Activated naive CD8-positive, alpha-beta T cell treated with anti-CD3 and anti-CD28 coated beads for 36 hours (primary cell): Measurements from ENCODE around the gene NCKAP5. TPM values are rescaled to one million over a fixed set of nuclear protein-coding genes. Genes with fewer than 3 reads are reported as not detected.

Source experiments
- DNase-seq: peaks from one replicate; pipeline ENCODE4 v3.0.0; 2021
- H3K27ac Mint-ChIP-seq: one replicate; pipeline ENCODE4 v1.8.0; 2022; ENCODE audit warnings: mild to moderate bottlenecking, moderate library complexity, mixed read lengths
- H3K27me3 Mint-ChIP-seq: one replicate; pipeline ENCODE4 v1.8.0; 2022; ENCODE audit warnings: mild to moderate bottlenecking, mixed read lengths
- H3K36me3 Mint-ChIP-seq: one replicate; pipeline ENCODE4 v1.8.0; 2021; ENCODE audit warnings: mild to moderate bottlenecking, mixed read lengths
- H3K4me1 Mint-ChIP-seq: one replicate; pipeline ENCODE4 v1.8.0; 2021; ENCODE audit warnings: mixed read lengths
- H3K4me3 Mint-ChIP-seq: one replicate; pipeline ENCODE4 v1.8.0; 2022; ENCODE audit warnings: mild to moderate bottlenecking, moderate library complexity, mixed read lengths
- H3K9me3 Mint-ChIP-seq: one replicate; pipeline ENCODE4 v1.8.0; 2022; ENCODE audit warnings: mixed read lengths
- total RNA-seq, 2 experiments: library from RNA; stranded (reverse); gene quantifications; one replicate each; pipeline ENCODE4 v1.2.3, GENCODE V29; 2021

NCKAP5 gene
- total RNA-seq, 2 experiments from 2014 or later = not detected

DNA sequence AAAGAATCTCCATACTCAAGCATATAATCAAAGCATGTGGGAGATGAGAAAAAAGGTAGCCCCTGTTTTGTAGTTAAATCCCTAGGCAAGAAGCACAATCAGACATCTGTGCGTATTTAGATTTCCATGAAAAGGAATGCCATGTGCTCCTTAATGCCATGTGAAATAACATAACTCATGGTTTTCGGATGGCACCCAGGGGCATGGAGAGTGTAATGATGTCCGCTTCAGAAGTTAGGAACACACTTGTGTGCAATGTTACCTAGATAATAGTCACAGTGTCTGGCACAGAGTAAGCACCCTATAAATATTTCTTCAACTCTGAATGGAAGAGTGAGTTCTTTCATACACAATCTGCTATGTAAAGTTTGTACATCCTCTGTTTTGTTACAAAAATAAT, 197.0 kb downstream of the NCKAP5 start:
- Mint-ChIP-seq H3K4me3 (no peak overlapping the region), H3K27ac (no peak overlapping the region), H3K9me3 (peaks cover 5% of the 10 kb centered on the region), H3K4me1 (no peaks in the 10 kb centered on the region), H3K27me3 (no peaks in the 10 kb centered on the region), H3K36me3 (no peaks in the 10 kb centered on the region)
- no peak for DNase-seq

DNA sequence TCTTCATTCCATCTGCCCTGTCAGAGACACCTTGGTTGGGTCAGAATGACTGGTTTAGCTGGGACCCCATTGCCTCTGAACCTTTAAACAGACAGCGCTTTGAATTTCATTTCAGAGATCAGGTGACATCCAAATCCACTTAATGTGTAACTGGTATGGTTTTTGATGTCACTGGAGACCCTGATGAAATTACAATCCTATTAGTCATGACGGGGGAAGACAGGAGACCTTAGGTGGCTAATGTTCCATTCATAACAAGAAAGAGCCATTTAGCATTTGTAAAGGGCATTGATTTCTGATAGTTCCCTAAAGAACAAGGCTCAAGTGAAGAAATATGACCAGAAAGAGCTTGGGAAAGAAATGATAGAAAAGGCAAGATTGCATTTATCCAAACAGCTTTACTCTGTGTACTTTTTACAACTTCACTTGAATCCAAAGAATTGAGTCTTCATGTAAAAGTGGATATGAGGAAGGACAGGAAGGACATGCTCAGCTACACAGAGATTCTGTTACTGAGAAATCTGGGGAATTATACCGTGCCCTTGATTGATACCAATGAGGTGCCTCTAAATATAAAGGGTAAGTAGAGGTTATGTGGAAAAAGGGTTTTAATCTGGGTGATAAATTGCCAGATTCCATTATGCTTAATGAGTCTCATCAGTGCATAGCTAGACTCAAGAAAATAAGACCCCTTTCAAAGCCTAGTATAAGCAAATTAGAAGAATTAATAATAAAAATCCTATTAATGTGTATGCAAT, 198.2 kb downstream of the NCKAP5 start:
- no peaks in the 10 kb centered on the region for H3K4me1 Mint-ChIP-seq
- no peaks in the 10 kb centered on the region for H3K27me3 Mint-ChIP-seq
- no peak for DNase-seq
- H3K4me3 Mint-ChIP-seq = no peak overlapping the region
- H3K27ac Mint-ChIP-seq = no peak overlapping the region
- no peaks in the 10 kb centered on the region for H3K36me3 Mint-ChIP-seq
- H3K9me3 Mint-ChIP-seq = peaks cover 5% of the 10 kb centered on the region

DNA sequence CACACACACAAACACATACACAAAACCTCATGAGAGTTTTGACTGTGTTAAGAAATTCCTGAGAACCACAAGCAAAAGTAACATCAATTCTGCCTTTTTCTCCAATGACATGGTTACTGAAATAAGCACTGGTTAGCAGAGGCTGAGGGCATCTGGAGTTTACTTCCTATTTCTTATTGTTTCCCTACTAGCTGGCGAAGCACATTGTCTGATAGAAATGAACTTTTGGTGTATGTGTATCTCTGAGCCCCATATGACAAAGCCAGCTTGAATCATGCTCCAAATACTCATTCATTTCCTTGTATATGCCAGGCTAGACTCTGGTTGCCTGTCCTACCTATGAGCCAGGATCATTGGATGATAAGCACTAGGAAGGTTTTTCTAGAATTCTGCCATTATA, 203.1 kb downstream of the NCKAP5 start:
- H3K27me3 Mint-ChIP-seq = no peaks in the 10 kb centered on the region
- H3K4me3 Mint-ChIP-seq = no peak overlapping the region
- no peak for DNase-seq
- H3K36me3 Mint-ChIP-seq = no peaks in the 10 kb centered on the region
- H3K4me1 Mint-ChIP-seq = no peaks in the 10 kb centered on the region
- peaks cover 2% of the 10 kb centered on the region for H3K9me3 Mint-ChIP-seq
- no peak overlapping the region for H3K27ac Mint-ChIP-seq

DNA sequence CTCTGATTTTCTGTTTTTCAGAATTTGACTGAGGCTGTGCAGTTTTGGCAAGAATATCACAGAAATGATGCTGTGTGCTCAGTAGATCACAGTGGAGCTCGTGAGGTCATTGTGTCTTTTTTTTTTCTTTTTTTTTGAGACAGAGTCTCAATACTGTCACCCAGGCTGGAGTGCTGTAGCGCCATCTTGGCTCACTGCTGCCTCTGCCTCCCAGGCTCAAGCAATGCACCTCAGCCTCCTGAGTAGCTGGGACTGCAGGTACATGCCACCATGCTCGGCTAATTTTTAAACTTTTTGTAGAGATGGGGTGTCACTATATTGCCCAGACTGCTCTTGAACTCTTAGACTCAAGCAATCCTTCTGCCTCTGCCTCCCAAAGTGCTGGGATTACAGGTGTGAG, 203.6 kb downstream of the NCKAP5 start:
- H3K9me3 Mint-ChIP-seq = peaks cover 2% of the 10 kb centered on the region
- H3K36me3 Mint-ChIP-seq = no peaks in the 10 kb centered on the region
- no peaks in the 10 kb centered on the region for H3K27me3 Mint-ChIP-seq

DNA sequence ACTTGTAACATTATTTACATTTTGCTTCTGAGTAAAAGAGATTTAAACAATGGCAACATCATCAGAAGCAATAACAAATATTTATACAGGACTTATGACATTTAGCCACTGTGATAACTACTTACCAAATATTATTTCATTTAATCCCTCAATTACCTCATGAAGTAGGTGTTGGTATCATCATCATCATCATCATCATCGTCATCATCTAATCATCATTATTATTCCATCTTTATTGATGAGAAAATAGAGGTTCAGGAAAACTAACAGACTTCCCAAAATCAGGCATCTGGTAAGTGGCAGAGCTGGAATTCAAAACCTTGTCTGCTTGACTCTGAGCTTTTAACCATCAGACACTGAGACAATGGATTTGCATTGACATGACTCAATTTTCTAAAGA, 204.4 kb downstream of the NCKAP5 start:
- Mint-ChIP-seq H3K9me3 (peaks cover 2% of the 10 kb centered on the region), H3K27ac (no peak overlapping the region), H3K4me1 (no peaks in the 10 kb centered on the region), H3K36me3 (no peaks in the 10 kb centered on the region), H3K27me3 (no peaks in the 10 kb centered on the region), H3K4me3 (no peak overlapping the region)
- DNase-seq = no peak

More for the DNA sequence above, 203.6 kb downstream of the NCKAP5 start:
- Mint-ChIP-seq H3K4me1 (no peaks in the 10 kb centered on the region), H3K27ac (no peak overlapping the region), H3K4me3 (no peak overlapping the region)
- no peak for DNase-seq

DNA sequence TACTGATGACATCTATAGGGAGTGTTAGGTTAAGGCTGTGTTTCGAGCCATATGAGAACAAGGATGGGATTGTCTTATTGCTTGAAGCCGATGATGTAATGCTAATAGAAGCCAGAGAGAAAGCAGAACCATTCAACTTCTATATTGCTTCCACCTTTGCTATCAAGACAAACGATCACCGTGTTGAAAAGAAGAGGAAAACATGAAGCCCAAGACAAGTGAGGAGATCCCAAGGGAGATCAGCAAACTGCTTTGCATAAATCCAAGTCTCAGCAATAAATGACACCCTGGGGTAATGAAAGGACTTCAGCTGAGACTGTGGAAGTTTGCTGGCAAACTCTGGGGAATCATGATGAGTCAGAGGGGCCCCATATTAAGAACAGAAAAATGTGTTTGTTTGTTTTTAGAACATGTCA, 206.2 kb downstream of the NCKAP5 start:
- DNase-seq = no peak
- Mint-ChIP-seq H3K27ac (no peak overlapping the region), H3K4me1 (no peaks in the 10 kb centered on the region), H3K4me3 (no peak overlapping the region), H3K9me3 (peaks cover 2% of the 10 kb centered on the region), H3K36me3 (no peaks in the 10 kb centered on the region), H3K27me3 (no peaks in the 10 kb centered on the region)

DNA sequence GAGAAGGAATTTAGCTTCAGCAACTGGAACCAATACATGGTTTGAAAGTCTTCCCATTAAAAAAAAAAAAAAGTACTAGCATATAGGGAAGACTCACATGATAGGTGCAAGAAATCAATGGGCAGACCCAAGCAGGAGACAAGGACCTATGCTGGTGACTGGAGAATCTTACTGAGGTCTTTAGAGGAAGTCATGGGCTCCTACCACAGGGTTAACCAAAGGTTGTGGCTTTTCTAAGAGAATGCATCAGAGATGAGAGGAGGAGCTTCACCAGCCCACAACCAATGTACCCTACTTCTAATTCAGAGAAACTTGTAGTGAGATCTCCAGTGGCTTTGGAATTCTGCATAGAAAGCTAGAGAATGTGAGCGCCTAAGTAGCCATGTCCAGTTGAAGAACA, 207.4 kb downstream of the NCKAP5 start:
- no peaks in the 10 kb centered on the region for H3K4me1 Mint-ChIP-seq
- peaks cover 2% of the 10 kb centered on the region for H3K9me3 Mint-ChIP-seq
- H3K27me3 Mint-ChIP-seq = no peaks in the 10 kb centered on the region
- H3K4me3 Mint-ChIP-seq = no peak overlapping the region
- H3K27ac Mint-ChIP-seq = no peak overlapping the region
- no peaks in the 10 kb centered on the region for H3K36me3 Mint-ChIP-seq
- DNase-seq = no peak

DNA sequence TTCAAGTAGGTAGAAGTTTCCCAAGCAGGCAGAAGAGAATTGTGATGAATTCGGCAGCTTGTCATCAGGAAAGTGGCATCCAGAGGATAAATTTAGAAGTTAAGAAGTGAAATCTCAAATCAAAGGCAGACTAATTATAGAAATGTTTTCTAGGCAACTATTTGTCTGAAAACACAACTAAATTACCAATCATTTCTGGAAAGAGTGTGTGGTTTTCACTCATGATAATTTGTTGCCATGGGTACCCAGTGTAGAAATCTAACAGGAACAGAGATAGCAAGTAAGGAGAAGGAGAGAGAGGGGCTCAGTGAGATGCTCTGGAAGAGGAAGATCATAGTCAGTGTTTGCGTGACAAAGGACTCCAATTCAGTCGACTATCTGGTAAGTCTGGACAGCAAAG, 208.1 kb downstream of the NCKAP5 start:
- Mint-ChIP-seq H3K27me3 (no peaks in the 10 kb centered on the region), H3K4me1 (no peaks in the 10 kb centered on the region), H3K9me3 (peaks cover 2% of the 10 kb centered on the region), H3K27ac (no peak overlapping the region), H3K36me3 (no peaks in the 10 kb centered on the region), H3K4me3 (no peak overlapping the region)
- DNase-seq = no peak

DNA sequence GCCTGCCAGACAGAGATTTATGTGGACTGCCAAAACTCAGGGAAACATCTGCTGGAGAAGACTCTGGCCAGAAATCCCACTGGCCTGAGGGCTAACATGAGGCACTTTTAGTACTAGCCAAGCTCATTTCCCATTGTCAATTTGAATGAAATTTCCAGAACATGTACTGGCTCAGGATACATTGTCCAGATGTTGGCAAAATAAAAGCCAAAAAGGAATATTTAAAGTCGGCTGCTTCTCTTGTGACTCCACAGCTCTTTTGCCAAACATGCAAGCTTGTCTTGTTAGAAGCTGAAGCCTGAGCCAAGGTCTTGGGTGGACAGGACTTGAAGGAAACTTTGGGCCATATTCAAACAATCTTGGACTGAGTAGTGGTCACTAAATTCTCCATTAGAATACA, 215.5 kb downstream of the NCKAP5 start:
- no peaks in the 10 kb centered on the region for H3K36me3 Mint-ChIP-seq
- H3K9me3 Mint-ChIP-seq = peaks cover 2% of the 10 kb centered on the region
- H3K4me1 Mint-ChIP-seq = no peaks in the 10 kb centered on the region
- no peak overlapping the region for H3K27ac Mint-ChIP-seq
- H3K27me3 Mint-ChIP-seq = no peaks in the 10 kb centered on the region
- H3K4me3 Mint-ChIP-seq = no peak overlapping the region
- no peak for DNase-seq

DNA sequence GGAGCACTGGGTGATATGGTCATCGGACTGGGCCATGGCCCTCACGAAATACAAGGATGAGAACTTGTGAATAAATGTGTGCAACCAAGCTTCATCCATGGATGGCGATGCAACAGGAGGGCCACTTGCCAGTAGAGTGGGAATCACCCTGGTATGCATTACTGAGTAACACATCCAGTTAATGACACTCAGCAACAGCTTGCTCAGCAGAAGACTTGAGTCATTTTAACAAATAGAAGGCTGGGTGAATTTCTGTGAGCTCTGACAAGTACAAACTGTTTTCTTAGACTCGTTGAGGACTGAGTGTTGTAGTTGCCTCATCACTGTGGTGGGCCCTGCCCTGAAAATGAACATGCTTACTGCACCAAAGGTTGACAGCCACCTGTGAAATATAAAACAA, 221.6 kb downstream of the NCKAP5 start:
- Mint-ChIP-seq H3K4me3 (no peak overlapping the region), H3K9me3 (no peaks in the 10 kb centered on the region), H3K27me3 (no peaks in the 10 kb centered on the region), H3K36me3 (no peaks in the 10 kb centered on the region), H3K27ac (no peak overlapping the region), H3K4me1 (no peaks in the 10 kb centered on the region)
- DNase-seq = no peak

DNA sequence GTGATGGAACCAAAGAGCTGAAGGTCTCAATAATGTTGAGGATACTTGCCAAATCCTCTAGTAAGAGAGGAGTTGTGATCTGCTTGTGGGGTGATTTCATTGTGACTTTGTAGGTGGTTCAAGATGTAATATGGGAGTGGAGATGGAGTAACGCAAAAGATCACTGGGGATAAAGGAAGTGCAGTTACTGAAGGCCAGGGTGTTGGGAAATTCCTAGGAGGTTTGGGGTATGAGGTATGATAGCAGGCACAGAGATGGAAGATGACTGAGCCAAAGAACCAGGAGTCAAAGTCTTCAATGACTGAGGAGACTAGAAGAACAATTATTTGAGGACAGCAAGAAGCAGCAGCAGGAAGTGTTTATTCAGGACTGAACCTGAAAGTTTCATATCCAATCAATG, 222.6 kb downstream of the NCKAP5 start:
- Mint-ChIP-seq H3K36me3 (no peaks in the 10 kb centered on the region), H3K27ac (no peak overlapping the region), H3K4me3 (no peak overlapping the region), H3K9me3 (no peaks in the 10 kb centered on the region), H3K4me1 (no peaks in the 10 kb centered on the region), H3K27me3 (no peaks in the 10 kb centered on the region)
- no peak for DNase-seq

DNA sequence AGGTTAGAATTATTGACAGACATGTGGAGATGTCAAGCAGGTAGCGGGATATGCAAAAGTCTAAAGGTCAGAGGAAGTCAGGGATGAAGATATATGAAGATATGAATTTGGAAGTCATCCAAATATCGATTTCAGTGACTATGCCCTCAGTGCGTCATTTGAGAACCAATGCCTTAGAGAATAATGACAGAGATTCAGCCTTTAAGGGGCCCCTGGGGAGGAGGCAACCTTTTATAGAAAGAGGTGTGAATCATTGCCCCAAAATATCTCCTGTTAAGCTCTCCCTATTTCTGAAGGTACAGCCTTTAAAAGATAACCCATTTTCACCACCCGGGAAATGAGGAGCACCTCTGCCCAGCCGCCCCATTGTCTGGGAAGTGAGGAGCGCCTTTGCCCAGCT, 223.4 kb downstream of the NCKAP5 start:
- Mint-ChIP-seq H3K36me3 (no peaks in the 10 kb centered on the region), H3K27ac (no peak overlapping the region), H3K27me3 (no peaks in the 10 kb centered on the region), H3K9me3 (no peaks in the 10 kb centered on the region), H3K4me3 (no peak overlapping the region), H3K4me1 (no peaks in the 10 kb centered on the region)
- DNase-seq = no peak

DNA sequence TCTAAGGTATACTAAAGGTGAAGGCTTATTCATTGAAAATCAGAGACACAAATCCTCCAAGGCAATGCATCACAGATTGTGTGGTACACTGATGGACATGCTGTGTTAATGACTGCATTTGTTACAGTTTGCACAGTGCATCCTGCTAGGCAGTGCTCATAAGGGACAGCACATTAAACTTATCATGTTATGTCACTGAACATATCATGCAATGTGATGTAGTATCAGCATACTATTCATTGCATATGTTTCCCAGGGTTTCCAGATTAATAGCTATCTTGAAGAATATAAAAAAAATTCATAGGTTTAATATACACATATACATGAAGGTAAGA, 225.3 kb downstream of the NCKAP5 start:
- Mint-ChIP-seq H3K27ac (no peak overlapping the region), H3K36me3 (no peaks in the 10 kb centered on the region), H3K4me1 (no peaks in the 10 kb centered on the region), H3K9me3 (no peaks in the 10 kb centered on the region), H3K4me3 (no peak overlapping the region), H3K27me3 (no peaks in the 10 kb centered on the region)
- DNase-seq = no peak

DNA sequence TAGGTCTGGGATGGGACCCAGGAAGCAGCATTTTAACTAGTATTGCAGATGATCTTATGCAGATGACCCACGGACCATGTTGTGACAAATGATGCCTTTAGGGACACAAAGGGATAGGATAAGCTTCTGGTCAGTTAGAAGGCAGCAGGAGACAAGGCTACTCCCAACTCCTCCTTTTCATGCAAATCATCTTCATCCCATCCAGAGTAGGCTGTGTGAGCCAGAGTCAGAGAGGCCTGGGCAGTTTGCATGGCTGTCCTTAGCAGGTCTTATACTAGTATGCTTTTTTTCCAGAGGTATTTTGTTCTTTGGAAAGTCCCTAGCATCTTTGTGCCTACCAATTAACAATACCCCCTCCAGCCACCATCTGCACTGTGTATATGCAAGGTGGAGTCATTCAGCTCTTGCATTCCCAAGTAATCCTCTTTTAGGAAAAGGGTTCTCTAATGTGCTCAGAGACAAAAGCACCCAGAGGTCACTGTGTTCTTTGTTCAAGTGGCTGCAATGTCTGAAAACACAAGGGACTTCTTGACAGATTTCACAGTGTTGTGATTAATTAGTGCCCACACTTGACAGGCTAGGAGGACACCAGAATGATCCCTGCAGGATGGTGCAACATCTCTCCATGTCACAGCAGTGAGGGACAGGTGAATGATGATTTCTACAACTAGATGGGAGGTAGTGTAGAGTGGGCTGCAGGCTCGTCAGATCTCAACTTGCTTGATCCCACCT, 225.8 kb downstream of the NCKAP5 start:
- no peak overlapping the region for H3K27ac Mint-ChIP-seq
- no peaks in the 10 kb centered on the region for H3K36me3 Mint-ChIP-seq
- no peaks in the 10 kb centered on the region for H3K27me3 Mint-ChIP-seq
- no peaks in the 10 kb centered on the region for H3K4me1 Mint-ChIP-seq
- DNase-seq = no peak
- no peak overlapping the region for H3K4me3 Mint-ChIP-seq
- H3K9me3 Mint-ChIP-seq = no peaks in the 10 kb centered on the region

DNA sequence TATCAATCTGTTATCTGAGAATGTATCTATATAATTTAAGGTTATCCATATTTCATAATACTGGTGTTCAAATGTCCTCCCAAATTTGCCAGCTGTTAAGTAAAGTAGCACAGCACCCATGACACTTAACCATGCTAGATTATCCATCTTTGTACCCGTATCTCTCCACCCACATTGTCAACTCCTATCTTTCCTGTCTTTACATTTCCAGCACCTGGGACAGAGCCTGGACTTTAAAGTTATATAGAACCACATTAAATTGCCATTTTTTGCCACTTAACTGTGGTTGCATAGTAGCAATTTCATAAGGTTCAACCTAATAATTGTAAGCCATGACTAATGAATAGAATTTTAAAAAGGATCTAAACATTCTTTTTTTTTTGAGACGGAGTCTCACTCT, 226.7 kb downstream of the NCKAP5 start:
- no peak for DNase-seq
- no peaks in the 10 kb centered on the region for H3K27me3 Mint-ChIP-seq
- H3K9me3 Mint-ChIP-seq = no peaks in the 10 kb centered on the region
- H3K27ac Mint-ChIP-seq = no peak overlapping the region
- no peak overlapping the region for H3K4me3 Mint-ChIP-seq
- H3K4me1 Mint-ChIP-seq = no peaks in the 10 kb centered on the region
- H3K36me3 Mint-ChIP-seq = no peaks in the 10 kb centered on the region

DNA sequence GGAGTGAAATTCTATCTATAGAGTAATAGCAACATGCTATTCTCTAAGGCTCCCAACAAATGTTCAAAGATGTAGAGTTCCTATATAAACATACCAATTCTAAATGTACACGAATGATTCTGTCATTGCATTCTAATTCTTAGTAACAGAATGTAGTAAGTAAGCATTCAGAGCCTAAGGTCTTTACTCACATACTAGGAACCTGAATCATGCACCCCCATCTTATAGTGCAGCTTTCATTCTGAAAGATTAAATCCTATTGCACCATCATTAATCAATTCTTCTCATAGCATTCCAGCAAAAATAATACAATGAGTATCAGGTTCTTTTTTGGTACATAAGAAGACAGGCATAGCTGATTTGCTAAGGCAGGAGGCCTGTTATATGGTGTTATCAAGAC, 230.0 kb downstream of the NCKAP5 start:
- Mint-ChIP-seq H3K27me3 (no peaks in the 10 kb centered on the region), H3K9me3 (no peaks in the 10 kb centered on the region), H3K4me1 (no peaks in the 10 kb centered on the region), H3K36me3 (no peaks in the 10 kb centered on the region), H3K27ac (no peak overlapping the region), H3K4me3 (no peak overlapping the region)
- no peak for DNase-seq
